Trophoblast cell (in vitro differentiated cells and primary cell): ENCODE measurements around the gene RXFP4.

Source experiments
- DNase-seq, 2 donors: peaks; one replicate each; pipeline ENCODE4 v3.0.0-alpha.2; 2016
- H2AFZ ChIP-seq: 2 replicates; pipeline ENCODE4 v1.6.1; 2013; ENCODE audit warnings: low read length, moderate library complexity, mild to moderate bottlenecking; ENCODE audit not compliant: insufficient read depth, poor library complexity
- H2AK5ac ChIP-seq: 2 replicates; pipeline ENCODE4 v1.6.1; 2013; ENCODE audit warnings: mild to moderate bottlenecking, low read length
- H2BK120ac ChIP-seq: 2 replicates; pipeline ENCODE4 v1.6.1; 2013; ENCODE audit warnings: low read length, mild to moderate bottlenecking, moderate library complexity; ENCODE audit not compliant: insufficient read depth, poor library complexity
- H2BK12ac ChIP-seq: 2 replicates; pipeline ENCODE4 v1.6.1; 2013; ENCODE audit warnings: mild to moderate bottlenecking, low read length, moderate library complexity
- H2BK5ac ChIP-seq: 2 replicates; pipeline ENCODE4 v1.6.1; 2013; ENCODE audit warnings: low read length, low read depth, moderate library complexity, mild to moderate bottlenecking; ENCODE audit not compliant: poor library complexity
- H3K14ac ChIP-seq: 2 replicates; pipeline ENCODE4 v1.6.1; 2013; ENCODE audit warnings: mild to moderate bottlenecking, low read length
- H3K18ac ChIP-seq: 2 replicates; pipeline ENCODE4 v1.6.1; 2013; ENCODE audit warnings: mild to moderate bottlenecking, low read length
- H3K23ac ChIP-seq: 2 replicates; pipeline ENCODE4 v1.6.1; 2013; ENCODE audit warnings: low read length
- H3K27ac ChIP-seq: 2 replicates; pipeline ENCODE4 v1.5.1; 2013; ENCODE audit warnings: low read depth, mild to moderate bottlenecking, inconsistent platforms, low read length, moderate library complexity
- H3K27me3 ChIP-seq: 2 replicates; pipeline ENCODE4 v1.6.1; 2013; ENCODE audit warnings: inconsistent platforms, mild to moderate bottlenecking, low read length, moderate library complexity; ENCODE audit not compliant: insufficient read depth
- H3K36me3 ChIP-seq, 2 experiments: 1 replicate in 1 of 2; 2 replicates in 1 of 2; pipeline ENCODE4 v1.6.1; 2013; ENCODE audit warnings: low read length in 2 of 2, mild to moderate bottlenecking in 2 of 2, moderate library complexity in 1 of 2; ENCODE audit not compliant: insufficient read depth in 2 of 2, control insufficient read depth in 1 of 2
- H3K4ac ChIP-seq: 2 replicates; pipeline ENCODE4 v1.6.1; 2013; ENCODE audit warnings: low read depth, mild to moderate bottlenecking, low read length, moderate library complexity
- H3K4me1 ChIP-seq, 2 experiments: 1 replicate in 1 of 2; 2 replicates in 1 of 2; pipeline ENCODE4 v1.6.1; 2013; ENCODE audit warnings: low read length in 2 of 2, mild to moderate bottlenecking in 2 of 2, moderate library complexity in 1 of 2; ENCODE audit not compliant: insufficient read depth in 2 of 2, control insufficient read depth in 1 of 2
- H3K4me2 ChIP-seq: 2 replicates; pipeline ENCODE4 v1.6.1; 2013; ENCODE audit warnings: inconsistent platforms, mild to moderate bottlenecking, low read length, moderate library complexity
- H3K4me3 ChIP-seq: 2 replicates; pipeline ENCODE4 v1.5.1; 2013; ENCODE audit warnings: mild to moderate bottlenecking, low read depth, low read length, inconsistent platforms
- H3K79me1 ChIP-seq: one replicate; pipeline ENCODE4 v1.6.1; 2013; ENCODE audit warnings: low read length
- H3K79me2 ChIP-seq: 2 replicates; pipeline ENCODE4 v1.6.1; 2013; ENCODE audit warnings: low read length, mild to moderate bottlenecking; ENCODE audit not compliant: control insufficient read depth, insufficient read depth, poor library complexity
- H3K9ac ChIP-seq: 2 replicates; pipeline ENCODE4 v1.6.1; 2013; ENCODE audit warnings: mild to moderate bottlenecking, low read length
- H3K9me3 ChIP-seq: 2 replicates; pipeline ENCODE4 v1.6.1; 2013; ENCODE audit warnings: low read depth, mild to moderate bottlenecking, control low read depth, inconsistent platforms, low read length; ENCODE audit not compliant: insufficient read depth
- H4K12ac ChIP-seq: 2 replicates; pipeline ENCODE4 v1.6.1; 2013; ENCODE audit warnings: low read depth, mild to moderate bottlenecking, low read length, moderate library complexity
- H4K8ac ChIP-seq: 2 replicates; pipeline ENCODE4 v1.6.1; 2013; ENCODE audit warnings: low read depth, mild to moderate bottlenecking, low read length, moderate library complexity
- H4K91ac ChIP-seq: one replicate; pipeline ENCODE4 v1.6.1; 2013; ENCODE audit warnings: low read depth, mild to moderate bottlenecking, low read length, moderate library complexity
- WGBS: extraction: QIAGEN DNeasy Blood & Tissue Kit; methylation state at CpG from one replicate; pipeline ENCODE4 v1.1.7; 2013; ENCODE audit warnings: missing lambda C conversion rate; ENCODE audit not compliant: insufficient read length, insufficient coverage; ENCODE audit errors: extremely low coverage; 5-methylcytosine and 5-hydroxymethylcytosine counted together

RXFP4 gene

DNA sequence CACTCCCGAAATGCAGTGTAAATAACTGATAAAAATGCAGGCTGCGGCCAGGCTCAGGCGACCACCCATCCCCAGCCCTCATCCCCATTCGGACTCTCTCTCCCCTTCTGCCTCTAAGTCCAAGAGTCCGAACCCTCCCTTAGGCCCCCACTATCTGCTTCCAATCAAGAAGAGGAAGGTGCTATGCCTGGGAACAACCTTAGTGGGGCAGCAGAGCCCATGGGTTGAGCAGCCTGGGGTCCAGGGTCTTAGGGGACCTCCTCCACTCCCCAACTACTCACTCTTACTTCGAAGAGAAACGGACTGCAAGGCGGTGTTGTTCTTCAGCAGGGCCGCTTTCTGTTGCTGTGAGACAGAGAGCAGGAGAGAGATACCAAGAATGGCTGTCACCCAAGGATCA, 24.7 kb downstream of the RXFP4 start:
- Histone ChIP-seq H3K14ac (no peak overlapping the region), H3K4me2 (no peak overlapping the region), H3K4me1 (peaks cover 0 to 4% of the 10 kb centered on the region in 2 experiments), H2AFZ (no peak overlapping the region), H3K9me3 (no peaks in the 10 kb centered on the region), H3K79me2 (peaks cover 4% of the 10 kb centered on the region), H2BK12ac (no peak overlapping the region), H2BK5ac (no peak overlapping the region), H3K4me3 (no peak overlapping the region), H3K18ac (no peak overlapping the region), H4K12ac (no peak overlapping the region), H3K27ac (no peak overlapping the region), H3K23ac (no peak overlapping the region), H3K79me1 (no peaks in the 10 kb centered on the region), H3K36me3 (peaks cover 69 to 72% of the 10 kb centered on the region in 2 experiments), H3K27me3 (no peaks in the 10 kb centered on the region), H2AK5ac (no peak overlapping the region), H4K8ac (no peak overlapping the region), H3K9ac (no peak overlapping the region), H2BK120ac (no peak overlapping the region), H3K4ac (no peak overlapping the region), H4K91ac (no peak overlapping the region)
- WGBS, result no CpG with 5 or more reads among the region's 9 CpGs
- DNase-seq, result no peak

DNA sequence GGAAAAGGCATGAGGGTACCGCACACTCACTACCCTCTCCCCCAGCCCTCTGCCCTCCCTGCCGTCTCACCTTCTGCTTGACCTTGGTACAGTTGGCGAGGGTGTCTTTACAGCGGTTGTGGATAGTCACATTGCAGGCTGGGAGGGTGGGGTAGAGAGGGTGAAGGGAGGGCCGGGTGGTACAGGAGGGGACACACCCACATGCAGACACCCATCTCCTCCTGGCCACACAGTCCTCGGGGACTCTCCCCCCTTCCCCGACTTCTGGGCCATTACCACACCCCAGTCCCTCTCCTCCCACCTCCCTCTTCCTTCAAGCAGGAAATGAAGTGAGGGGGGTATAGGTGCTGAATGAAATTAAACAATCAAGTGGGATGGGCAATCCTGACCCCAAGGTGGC, 25.3 kb downstream of the RXFP4 start:
- Histone ChIP-seq H3K23ac (no peak overlapping the region), H2BK120ac (no peak overlapping the region), H3K4me1 (peaks cover 0 to 4% of the 10 kb centered on the region in 2 experiments), H2AFZ (no peak overlapping the region), H4K8ac (no peak overlapping the region), H4K12ac (no peak overlapping the region), H3K79me1 (no peaks in the 10 kb centered on the region), H3K4ac (no peak overlapping the region), H3K9me3 (no peaks in the 10 kb centered on the region), H2AK5ac (no peak overlapping the region), H2BK12ac (no peak overlapping the region), H2BK5ac (no peak overlapping the region), H3K18ac (no peak overlapping the region), H3K4me2 (no peak overlapping the region), H3K27ac (no peak overlapping the region), H4K91ac (no peak overlapping the region), H3K36me3 (peaks cover 65 to 67% of the 10 kb centered on the region in 2 experiments), H3K79me2 (peaks cover 4% of the 10 kb centered on the region), H3K14ac (no peak overlapping the region), H3K27me3 (no peaks in the 10 kb centered on the region), H3K9ac (no peak overlapping the region), H3K4me3 (no peak overlapping the region)
- WGBS, result no CpG with 5 or more reads among the region's 7 CpGs
- no peak for DNase-seq

DNA sequence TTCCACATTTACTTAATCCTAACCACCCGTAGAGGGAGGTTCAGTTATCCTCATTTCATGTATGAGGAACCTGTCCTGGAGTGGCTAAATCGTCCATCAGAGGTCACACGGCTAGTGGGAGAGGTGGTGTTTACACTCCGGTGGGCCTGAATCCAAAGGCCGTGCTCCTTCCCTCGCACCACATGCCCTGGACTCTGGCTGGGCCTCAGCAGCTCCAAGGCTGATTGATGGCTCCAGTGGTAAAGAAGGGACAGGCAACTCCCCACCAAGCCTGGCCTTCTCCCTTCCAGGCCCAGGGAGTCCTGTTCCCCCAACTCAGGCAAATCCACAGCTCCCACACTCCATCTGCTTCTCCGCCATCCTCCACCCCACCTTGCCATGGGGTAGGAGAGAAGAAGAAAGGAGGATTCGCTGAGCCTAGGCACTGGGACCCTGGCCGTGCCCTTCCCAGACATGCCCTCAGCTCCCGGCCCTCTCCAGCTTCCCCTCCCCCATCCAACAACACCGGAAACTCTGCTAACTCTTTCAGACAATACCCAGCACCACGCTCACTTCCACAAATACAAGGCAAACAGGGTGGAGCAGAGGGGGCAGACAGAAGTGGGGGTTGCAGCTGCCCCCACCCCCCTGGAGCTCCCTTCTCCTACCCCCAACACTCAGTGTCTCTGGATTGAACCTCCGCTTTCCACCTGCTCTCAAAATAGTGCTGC, 26.1 kb downstream of the RXFP4 start:
- Histone ChIP-seq H3K27me3 (no peaks in the 10 kb centered on the region), H3K4me1 (peaks cover 0 to 4% of the 10 kb centered on the region in 2 experiments), H2BK120ac (no peak overlapping the region), H2BK5ac (no peak overlapping the region), H2BK12ac (no peak overlapping the region), H2AFZ (no peak overlapping the region), H3K9me3 (no peaks in the 10 kb centered on the region), H4K8ac (no peak overlapping the region), H3K79me2 (peaks cover 4% of the 10 kb centered on the region), H3K4me2 (no peak overlapping the region), H3K9ac (no peak overlapping the region), H3K4ac (no peak overlapping the region), H3K14ac (no peak overlapping the region), H4K91ac (peak overlapping the region; percentile 25), H3K18ac (peak overlapping the region; percentile 41), H4K12ac (no peak overlapping the region), H3K79me1 (no peaks in the 10 kb centered on the region), H3K4me3 (no peak overlapping the region), H3K36me3 (peaks cover 58 to 60% of the 10 kb centered on the region in 2 experiments), H3K27ac (no peak overlapping the region), H2AK5ac (no peak overlapping the region), H3K23ac (no peak overlapping the region)
- no peak for DNase-seq
- WGBS, result no CpG with 5 or more reads among the region's 13 CpGs

DNA sequence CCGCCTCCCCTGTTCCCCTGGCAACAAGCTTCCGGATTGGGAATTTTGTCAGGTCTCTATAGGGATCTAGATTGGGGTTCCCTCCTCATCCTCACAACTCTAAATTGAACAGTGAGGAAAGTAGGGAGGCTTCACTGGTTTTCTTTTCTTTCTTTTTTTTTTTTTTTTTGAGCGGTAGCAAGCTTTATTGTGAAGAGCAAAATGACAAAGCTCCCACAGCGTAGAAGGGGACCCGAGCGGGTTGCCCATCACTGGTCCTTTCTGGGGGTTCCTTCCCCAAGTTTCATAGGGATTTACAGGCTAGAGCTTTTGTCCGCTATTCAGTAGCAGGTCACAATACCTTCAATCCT, 26.6 kb downstream of the RXFP4 start:
- H3K27ac ChIP-seq, result no peak overlapping the region
- no peak overlapping the region for H2AK5ac ChIP-seq
- no peak overlapping the region for H3K4me2 ChIP-seq
- no peak for DNase-seq
- H2BK120ac ChIP-seq, result no peak overlapping the region
- no peak overlapping the region for H4K12ac ChIP-seq
- no peak overlapping the region for H4K91ac ChIP-seq
- peaks cover 52 to 54% of the 10 kb centered on the region in 2 experiments for H3K36me3 ChIP-seq
- H3K9ac ChIP-seq, result no peak overlapping the region
- H3K79me2 ChIP-seq, result peaks cover 4% of the 10 kb centered on the region
- peaks cover 0 to 4% of the 10 kb centered on the region in 2 experiments for H3K4me1 ChIP-seq
- H3K23ac ChIP-seq, result no peak overlapping the region
- H2AFZ ChIP-seq, result no peak overlapping the region
- H3K9me3 ChIP-seq, result no peaks in the 10 kb centered on the region
- no peak overlapping the region for H2BK12ac ChIP-seq
- H3K4me3 ChIP-seq, result no peak overlapping the region
- no peaks in the 10 kb centered on the region for H3K27me3 ChIP-seq
- no peaks in the 10 kb centered on the region for H3K79me1 ChIP-seq
- H3K14ac ChIP-seq, result no peak overlapping the region
- WGBS, result no CpG with 5 or more reads among the region's 7 CpGs
- H2BK5ac ChIP-seq, result no peak overlapping the region
- no peak overlapping the region for H4K8ac ChIP-seq
- H3K18ac ChIP-seq, result no peak overlapping the region
- no peak overlapping the region for H3K4ac ChIP-seq
